ENCODE data around the gene NUB1. TPM values are rescaled to one million over a fixed set of nuclear protein-coding genes. Genes with fewer than 3 reads are reported as not detected.

The NUB1 gene
- total and polyA plus RNA-seq, 12 donors = 22.5 to 127 (median 48.6) TPM

DNA sequence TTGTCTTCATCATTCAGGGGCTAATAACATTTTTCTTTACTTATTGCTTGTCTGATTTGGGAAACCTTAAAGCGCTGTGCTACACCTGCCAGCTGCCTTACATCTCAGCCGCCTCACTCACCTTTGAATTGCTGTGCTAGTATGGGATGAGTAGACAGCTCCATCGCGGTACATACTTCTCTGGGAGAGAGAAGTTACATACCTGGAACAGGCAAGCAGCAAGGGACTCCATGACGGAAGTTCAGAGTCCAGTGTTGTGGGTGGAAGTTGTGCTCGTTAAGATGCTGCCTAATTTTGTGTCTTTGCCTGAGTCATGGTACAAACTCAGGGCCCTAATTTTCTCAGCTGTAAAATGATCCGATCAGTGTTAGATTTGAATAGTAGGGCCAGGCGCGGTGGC lies 1.9 kb downstream of the NUB1 start:
- 94 to 96% (median 95%) methylated on average over 8 to 9 of the region's 9 CpGs for WGBS, 4 donors
- Histone ChIP-seq H3K9me3 (replicated peaks in 1 of 3) (no peaks in the 10 kb centered on the region), H3K27me3 (no peaks in the 10 kb centered on the region), H3K36me3 (replicated peaks in 1 of 2) (peaks cover 0 to 17% of the 10 kb centered on the region in 2 donors), H3K4me1 (replicated peaks in 1 of 2) (peaks cover 13 to 23% of the 10 kb centered on the region in 2 donors), H3K4me3 (no peak overlapping the region), H3K27ac (no peak overlapping the region)
- no peak for DNase-seq
- no peak for TF ChIP-seq CTCF (IDR thresholded peaks at IDR 0.05)
- TF ChIP-seq POLR2A (IDR thresholded peaks at IDR 0.05) = no peak
- intact Hi-C loops (cut with DNase I) = no loop called here

GRCh38 chr7:151345576-151346469 lies 4.2 kb downstream of the NUB1 start:
- H3K4me3 ChIP-seq = no peak overlapping the region
- WGBS, 4 donors = 73 to 81% (median 75%) methylated on average over 2 of the region's 2 CpGs
- H3K4me1 ChIP-seq (replicated peaks in 1 of 2) = peaks cover 15 to 38% of the 10 kb centered on the region in 2 donors
- TF ChIP-seq CTCF (IDR thresholded peaks at IDR 0.05) (no peak), POLR2A (IDR thresholded peaks at IDR 0.05) (no peak)
- no peaks in the 10 kb centered on the region for H3K27me3 ChIP-seq
- no peak for DNase-seq
- intact Hi-C loops (cut with DNase I) = no loop called here
- H3K36me3 ChIP-seq (replicated peaks in 1 of 2) = peaks cover 0 to 21% of the 10 kb centered on the region in 2 donors
- peak overlapping the region in 2 of 5 donors; percentile 5 to 38 for H3K27ac ChIP-seq
- H3K9me3 ChIP-seq (replicated peaks in 1 of 3) = no peaks in the 10 kb centered on the region

DNA sequence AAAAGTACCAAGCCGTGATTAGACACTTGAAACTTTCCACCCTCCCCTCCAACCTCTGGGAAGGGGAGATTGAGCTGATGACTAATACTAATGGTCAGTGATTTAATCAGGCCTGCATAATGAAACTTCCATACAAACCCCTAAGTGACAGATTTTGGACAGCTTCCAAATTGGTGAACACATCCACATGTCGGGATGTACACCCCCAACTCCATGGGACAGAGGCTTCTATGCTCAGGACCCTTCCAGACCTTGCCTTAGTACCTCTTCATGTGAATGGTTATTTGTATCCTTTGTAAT lies 4.8 kb downstream of the NUB1 start:
- H3K4me1 ChIP-seq (replicated peaks in 1 of 2) = peaks cover 11 to 39% of the 10 kb centered on the region in 2 donors
- no peaks in the 10 kb centered on the region for H3K9me3 ChIP-seq (replicated peaks in 1 of 3)
- DNase-seq = no peak
- H3K27me3 ChIP-seq = no peaks in the 10 kb centered on the region
- intact Hi-C loops (cut with DNase I) = no loop called here
- H3K4me3 ChIP-seq = no peak overlapping the region
- 55 to 71% (median 58%) methylated on average over 2 of the region's 2 CpGs for WGBS, 4 donors
- peak overlapping the region in 2 of 5 donors; percentile 5 to 38 for H3K27ac ChIP-seq
- peaks cover 0 to 25% of the 10 kb centered on the region in 2 donors for H3K36me3 ChIP-seq (replicated peaks in 1 of 2)
- no peak for TF ChIP-seq CTCF (IDR thresholded peaks at IDR 0.05)

GRCh38 chr7:151347200-151347599 lies 5.6 kb downstream of the NUB1 start:
- TF ChIP-seq CTCF (IDR thresholded peaks at IDR 0.05) (no peak), POLR2A (IDR thresholded peaks at IDR 0.05) (no peak)
- 94 to 98% (median 97%) methylated on average over 6 of the region's 6 CpGs for WGBS, 4 donors
- no peaks in the 10 kb centered on the region for H3K9me3 ChIP-seq (replicated peaks in 1 of 3)
- no peak for DNase-seq
- H3K36me3 ChIP-seq (replicated peaks in 1 of 2) = peaks cover 0 to 33% of the 10 kb centered on the region in 2 donors
- intact Hi-C loops (cut with DNase I) = no loop called here
- H3K4me3 ChIP-seq = no peak overlapping the region
- no peak overlapping the region for H3K27ac ChIP-seq
- H3K27me3 ChIP-seq = no peaks in the 10 kb centered on the region
- H3K4me1 ChIP-seq (replicated peaks in 1 of 2) = peaks cover 11 to 42% of the 10 kb centered on the region in 2 donors
